NCI-H69 (cell line): Measurements from ENCODE around the gene MAMSTR.
"Not testable (repeated sequence)": the region's sequence is repeated elsewhere in the genome, so short reads cannot be mapped to it uniquely, and the experiment has no call there.

ENCODE experiments used
- DNase-seq: peaks from one replicate; lab custom pipeline; 2025; lab: John Stamatoyannopoulos, UW

The MAMSTR gene

DNA sequence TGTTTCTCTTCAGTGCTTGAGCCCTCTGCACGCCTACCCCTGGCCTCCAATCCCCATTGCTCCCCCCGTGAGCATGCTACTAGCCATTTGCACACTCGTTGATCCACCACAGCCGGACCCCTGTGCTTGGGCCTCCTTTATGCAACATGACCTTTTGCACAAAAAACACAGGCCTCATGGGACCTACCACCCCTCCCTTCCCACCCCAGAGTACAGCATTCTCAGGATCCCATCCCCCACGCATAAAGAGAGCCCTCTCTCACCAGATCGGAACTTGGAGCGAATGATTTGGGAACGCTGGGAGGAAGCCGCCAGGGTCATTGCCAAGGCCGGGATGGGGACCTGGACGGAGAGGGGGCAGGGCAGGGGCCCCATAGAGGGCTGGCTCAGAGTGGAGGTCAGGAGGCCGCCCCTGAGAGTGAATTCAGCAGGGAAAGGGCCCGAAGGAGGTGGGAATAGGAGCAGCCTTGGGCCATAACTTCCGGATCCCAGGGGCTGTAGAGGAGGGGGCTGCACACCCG is 754 bp downstream of the MAMSTR start:
- DNase-seq = no peak

DNA sequence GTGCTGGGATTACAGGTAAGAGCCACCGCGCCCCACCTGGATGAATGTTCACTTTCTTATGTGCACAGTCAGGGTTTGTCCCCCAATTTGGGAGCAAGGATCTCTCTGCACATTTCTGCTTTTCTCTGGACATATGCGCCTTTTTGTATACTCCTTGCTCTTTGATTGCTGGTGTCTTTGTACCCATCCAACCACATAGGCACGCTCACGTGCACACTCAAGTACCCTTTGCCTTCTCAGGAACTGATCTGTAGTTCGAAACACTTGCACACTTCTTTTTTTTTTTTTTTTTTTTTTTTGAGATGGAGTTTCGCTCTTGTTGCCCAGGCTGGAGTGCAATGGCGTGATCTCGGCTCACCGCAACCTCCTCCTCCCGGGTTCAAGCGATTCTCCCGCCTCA is 1.4 kb downstream of the MAMSTR start:
- not testable (repeated sequence) for DNase-seq

DNA sequence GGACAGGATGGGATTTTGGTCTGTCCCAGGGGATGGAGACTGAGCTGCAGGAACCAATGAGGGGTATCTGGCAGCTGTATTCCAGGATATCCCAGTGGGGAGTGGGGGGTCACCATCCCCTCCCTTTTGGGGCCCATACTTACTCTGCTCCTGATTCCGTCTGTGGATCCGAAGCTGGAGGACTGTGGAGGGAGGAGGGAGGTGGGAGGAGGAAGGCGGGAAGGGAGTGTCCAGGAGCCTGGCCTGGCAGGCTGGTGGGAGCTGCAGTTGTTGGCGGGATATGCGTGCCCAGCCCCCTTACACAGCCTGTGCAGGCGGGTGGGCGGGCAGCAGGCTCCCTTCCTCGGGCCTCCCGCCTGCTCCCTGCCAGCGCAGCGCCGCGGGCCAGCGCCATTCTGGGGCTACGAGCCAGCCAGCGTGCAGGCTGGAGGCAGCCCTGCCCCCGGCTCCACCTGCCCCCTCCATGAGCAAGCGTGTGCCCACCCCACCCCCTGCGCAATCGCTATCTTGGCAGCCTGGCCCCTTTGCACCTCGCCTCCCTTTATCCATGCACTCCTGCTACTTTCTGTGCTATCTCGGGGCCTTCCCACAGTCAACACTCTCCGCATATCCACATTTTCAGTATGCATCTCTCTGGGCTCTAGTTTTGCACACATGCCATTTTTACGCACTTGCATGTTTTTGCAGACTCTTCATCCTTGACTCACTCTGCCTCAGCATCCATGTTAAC is 2.8 kb downstream of the MAMSTR start:
- DNase-seq = peak; percentile 81

GRCh38 chr19:48715681-48716171 is 3.8 kb downstream of the MAMSTR start:
- peak; percentile 10 for DNase-seq

GRCh38 chr19:48714759-48715675 is 4.5 kb downstream of the MAMSTR start:
- DNase-seq = no peak

GRCh38 chr19:48713864-48714755 is 5.4 kb downstream of the MAMSTR start:
- DNase-seq = peak; percentile 100

- DNase-seq = peak; percentile 30
Observed at GRCh38 chr19:48713041-48713863, 6.3 kb downstream of the MAMSTR start.

GRCh38 chr19:48711106-48711662 is 8.3 kb downstream of the MAMSTR start:
- no peak for DNase-seq

DNA sequence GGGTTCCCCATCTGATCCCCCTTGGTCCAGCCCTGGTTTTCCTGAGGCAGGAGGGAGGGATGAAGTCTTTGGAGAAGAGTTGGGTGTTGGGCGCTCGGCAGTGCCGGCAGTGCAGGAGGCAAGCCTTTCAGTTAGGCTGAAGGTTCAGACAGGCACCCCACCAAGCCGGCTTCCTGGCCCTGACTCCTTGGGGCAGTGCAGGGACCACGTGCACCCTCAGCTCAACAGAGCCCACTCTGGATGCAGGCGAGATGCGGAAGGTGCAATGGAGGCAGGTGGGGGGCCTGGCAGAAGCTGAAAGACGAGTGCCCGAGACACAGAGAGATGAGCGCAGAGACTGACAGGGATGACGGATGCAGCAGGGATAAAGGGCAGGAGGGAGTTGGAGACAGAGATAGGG is 11.1 kb downstream of the MAMSTR start:
- DNase-seq = peak; percentile 18

DNA sequence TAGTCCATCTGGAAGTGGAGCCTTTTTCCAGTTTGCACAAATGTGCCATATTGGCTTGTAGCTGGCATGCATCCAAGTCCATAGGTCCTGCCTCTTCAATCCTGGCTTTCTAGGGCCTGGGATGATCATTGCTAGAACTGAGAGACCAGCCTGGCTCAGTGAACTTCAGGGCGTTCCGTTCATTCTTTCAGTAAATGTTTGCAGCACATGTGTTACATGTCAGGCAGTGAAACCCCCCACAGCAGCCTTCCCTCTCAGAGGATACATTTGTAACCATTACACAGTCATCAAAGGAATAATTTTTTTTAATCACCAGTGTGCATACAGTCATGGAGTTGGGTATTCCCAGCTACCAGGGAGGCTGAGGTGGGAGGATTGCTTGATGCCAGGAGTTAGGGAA is 14.1 kb downstream of the MAMSTR start:
- peak; percentile 48 for DNase-seq

GRCh38 chr19:48703316-48703715 is 16.2 kb downstream of the MAMSTR start:
- no peak for DNase-seq

DNA sequence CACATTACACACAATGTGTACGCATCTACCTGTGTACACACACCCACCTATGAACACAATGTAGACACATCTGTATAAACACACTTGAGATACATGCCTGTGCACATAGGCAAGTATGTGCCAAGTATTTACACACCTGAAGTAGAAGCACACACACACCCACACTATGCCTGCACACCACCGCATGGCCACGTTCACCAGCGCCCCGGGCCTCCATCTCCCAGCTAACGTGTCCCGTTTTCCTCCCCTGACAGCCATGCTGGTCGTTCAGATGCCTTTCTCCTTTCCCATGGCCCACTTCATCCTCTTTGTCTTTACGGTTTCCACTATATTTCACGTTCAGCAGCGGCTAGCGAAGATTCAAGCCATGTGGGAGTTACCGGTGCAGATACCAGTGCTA is 16.8 kb downstream of the MAMSTR start:
- DNase-seq = no peak

- DNase-seq = no peak
Observed at GRCh38 chr19:48698046-48698445, 21.5 kb downstream of the MAMSTR start.

- DNase-seq = peak; percentile 74
Observed at GRCh38 chr19:48696353-48697010, 23.0 kb downstream of the MAMSTR start.

DNA sequence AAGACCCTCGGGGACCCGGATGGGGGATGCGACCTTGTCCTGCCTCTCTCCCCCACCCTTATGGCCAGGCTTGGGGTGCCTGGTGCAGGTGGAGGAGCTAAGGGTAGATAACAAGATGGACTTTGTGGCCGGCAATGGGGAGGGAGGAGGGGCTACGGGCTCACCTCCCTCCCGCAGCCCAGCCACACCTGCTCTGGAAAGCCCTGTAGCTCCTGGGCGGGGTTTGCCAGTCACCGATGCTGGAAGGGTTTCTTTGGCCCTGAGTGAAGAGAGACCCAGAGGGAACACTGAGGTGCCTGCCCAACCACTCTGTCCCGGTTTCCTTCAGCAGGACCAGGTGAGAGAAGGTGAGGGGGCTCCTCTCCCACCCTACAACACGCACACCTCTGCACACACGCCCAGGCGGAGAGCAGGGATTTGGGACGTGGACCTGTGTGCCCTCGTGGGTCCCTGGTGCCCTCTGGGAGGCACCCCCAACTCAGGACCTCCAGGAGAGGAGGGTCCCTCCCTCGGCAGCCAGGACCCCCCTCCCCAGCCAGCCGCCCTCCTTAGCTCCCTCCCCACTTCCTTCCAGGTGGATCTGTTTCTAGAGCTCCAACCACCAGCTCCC is 23.7 kb downstream of the MAMSTR start, which contains the start of gene FUT2:
Gene FUT2, plus strand, starts transcription at position 229 of the 610 bp plus-strand sequence. CDS start 6,986 bp downstream, outside the sequence.
- DNase-seq = peak; percentile 82

DNA sequence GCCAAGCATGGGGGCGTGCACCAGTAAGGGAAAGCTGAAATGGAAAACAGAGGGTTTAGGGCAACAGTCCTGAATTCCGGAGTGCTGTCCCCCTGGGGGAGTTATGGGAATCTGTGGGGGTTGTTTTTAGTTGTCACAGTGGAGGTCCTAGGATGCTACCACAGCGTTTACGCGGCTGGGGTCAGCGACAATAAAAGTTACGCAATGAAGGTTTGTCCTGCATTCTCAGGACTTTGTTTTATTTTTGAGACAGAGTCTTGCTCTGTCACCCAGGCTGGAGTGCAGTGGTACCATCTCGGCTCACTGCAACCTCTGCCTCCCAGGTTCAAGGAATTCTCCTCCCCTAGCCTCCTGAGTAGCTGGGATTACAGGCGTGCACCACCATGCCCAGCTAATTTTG is 25.9 kb downstream of the MAMSTR start:
- not testable (repeated sequence) for DNase-seq

DNA sequence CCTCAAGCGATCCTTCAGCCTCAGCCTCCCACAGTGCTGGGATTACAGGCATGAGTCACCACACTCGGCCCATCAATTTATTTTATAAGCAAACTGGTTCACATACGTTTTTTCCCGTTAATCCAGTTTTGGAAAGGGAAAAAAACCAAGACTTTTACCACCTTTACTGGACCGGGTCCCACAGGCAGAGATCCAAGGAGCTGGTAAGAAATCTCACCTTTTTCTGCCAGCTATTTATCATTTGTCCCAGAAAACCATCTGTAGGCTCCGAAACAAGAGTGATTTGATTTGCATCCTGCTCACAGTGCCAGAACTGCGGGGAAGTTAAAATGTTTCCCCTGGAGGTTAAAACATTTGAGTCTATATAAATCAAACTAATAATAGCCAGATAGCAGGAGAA is 30.1 kb downstream of the MAMSTR start:
- DNase-seq = no peak

DNA sequence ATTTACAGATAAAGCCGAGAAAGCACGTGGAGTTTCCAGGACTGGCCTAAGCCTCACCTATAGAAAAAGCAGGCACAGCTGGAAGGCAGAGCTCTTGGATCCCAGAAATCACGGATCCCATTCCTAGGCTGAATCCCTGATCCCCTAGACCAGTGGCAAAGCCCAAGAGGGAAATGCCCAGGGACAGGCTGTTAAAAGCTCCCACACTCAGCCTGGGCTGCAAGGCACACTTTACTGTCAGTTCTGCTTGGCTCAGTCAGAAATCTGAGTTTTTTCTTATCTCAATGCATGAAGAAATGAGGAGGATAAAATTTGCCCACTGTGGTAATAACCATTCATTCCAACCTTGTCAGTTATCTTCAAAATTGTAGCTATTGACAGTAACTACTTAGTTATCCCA is 31.7 kb downstream of the MAMSTR start:
- no peak for DNase-seq

DNA sequence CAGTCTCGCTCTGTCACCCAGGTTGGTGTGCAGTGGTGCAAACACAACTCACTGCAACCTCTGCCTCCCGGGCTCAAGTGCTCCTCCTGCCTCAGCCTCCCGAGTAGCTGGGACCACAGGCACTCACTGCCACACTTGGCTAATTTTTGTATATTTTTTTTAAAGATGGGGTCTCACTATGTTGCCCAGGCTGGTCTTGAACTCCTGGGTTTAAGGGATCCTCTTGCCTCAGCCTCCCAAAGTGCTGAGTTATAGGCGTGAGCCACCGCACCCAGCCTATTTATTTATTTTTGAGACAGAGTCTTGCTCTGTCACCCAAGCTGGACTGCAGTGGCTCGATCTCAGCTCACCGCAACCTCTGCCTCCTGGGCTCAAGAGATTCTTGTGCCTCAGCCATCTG is 32.9 kb downstream of the MAMSTR start:
- not testable (repeated sequence) for DNase-seq
